ENCODE measurements around the gene C3orf18.
A peak's percentile ranks its signal among the peaks of the same experiment; 100 is the strongest.

Gene C3orf18

GRCh38 chr3:50567386-50568167 lies at the start of gene C3orf18:
Gene C3orf18 (minus strand): TSS chr3:50567747. CDS start chr3:50565699, 2,048 bp downstream.
- TF ChIP-seq TARDBP (IDR thresholded peaks at IDR 0.05) (no peak), FOXA1 (IDR thresholded peaks at IDR 0.05) (no peak), FOXM1 (IDR thresholded peaks at IDR 0.05; ENCODE audit: borderline replicate concordance) (no peak), CTBP1 (IDR thresholded peaks at IDR 0.05; ENCODE audit: borderline replicate concordance) (no peak)
- TF ChIP-seq, protein P1, sequence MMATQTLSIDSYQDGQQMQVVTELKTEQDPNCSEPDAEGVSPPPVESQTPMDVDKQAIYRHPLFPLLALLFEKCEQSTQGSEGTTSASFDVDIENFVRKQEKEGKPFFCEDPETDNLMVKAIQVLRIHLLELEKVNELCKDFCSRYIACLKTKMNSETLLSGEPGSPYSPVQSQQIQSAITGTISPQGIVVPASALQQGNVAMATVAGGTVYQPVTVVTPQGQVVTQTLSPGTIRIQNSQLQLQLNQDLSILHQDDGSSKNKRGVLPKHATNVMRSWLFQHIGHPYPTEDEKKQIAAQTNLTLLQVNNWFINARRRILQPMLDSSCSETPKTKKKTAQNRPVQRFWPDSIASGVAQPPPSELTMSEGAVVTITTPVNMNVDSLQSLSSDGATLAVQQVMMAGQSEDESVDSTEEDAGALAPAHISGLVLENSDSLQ (IDR thresholded peaks at IDR 0.05) = peak; percentile 97
- ChIA-PET CTCF (interaction anchor here (1.2 kb wide), 1 partner anchor 39 kb away, joined by 3 read pairs; no protein-coding TSS in a partner anchor), POLR2A (no interaction called here)
- peak; percentile 64 for DNase-seq (ENCODE audit: extremely low spot score)

DNA sequence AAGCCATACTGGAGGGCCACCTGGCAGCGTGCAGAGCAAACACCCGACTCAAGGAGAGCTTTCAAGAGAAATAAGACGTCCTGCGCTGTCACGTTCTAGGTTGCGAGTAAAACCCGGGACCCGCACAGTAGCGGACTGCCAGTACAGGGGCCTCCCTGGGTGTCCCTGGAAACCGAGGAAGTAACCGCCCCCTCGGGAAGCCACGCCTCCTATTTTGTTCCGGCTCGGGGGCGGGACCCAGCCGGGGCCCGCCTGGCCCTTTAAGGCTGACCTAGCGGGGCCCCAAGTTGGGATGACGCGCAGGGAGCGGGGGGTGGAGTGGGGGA lies 49.2 kb upstream of the C3orf18 start:
- peak; percentile 92 for DNase-seq (ENCODE audit: extremely low spot score)
- POLR2A ChIA-PET = interaction anchor here (0.6 to 3.6 kb wide), 12 partner anchors 11 to 777 kb away, joined by 3 to 12 read pairs (median 4); partner anchors contain the start of genes HEMK1 and MANF
- TF ChIP-seq LEF1 (IDR thresholded peaks at IDR 0.05; ENCODE audit: borderline replicate concordance) = no peak
- no peak for TF ChIP-seq SUZ12 (IDR thresholded peaks at IDR 0.05)
- no peak for TF ChIP-seq HDGF (IDR thresholded peaks at IDR 0.05; ENCODE audit: borderline replicate concordance)
- TF ChIP-seq ARNT (IDR thresholded peaks at IDR 0.05) = no peak
- no peak for TF ChIP-seq FOXM1 (IDR thresholded peaks at IDR 0.05; ENCODE audit: borderline replicate concordance)
- no peak for TF ChIP-seq ELF4 (IDR thresholded peaks at IDR 0.05)
- no peak for TF ChIP-seq BHLHE40 (IDR thresholded peaks at IDR 0.05; ENCODE audit: borderline replicate concordance)
- TF ChIP-seq CTBP1 (IDR thresholded peaks at IDR 0.05; ENCODE audit: borderline replicate concordance) = no peak
- no peak for TF ChIP-seq ZNF384 (IDR thresholded peaks at IDR 0.05)
- no peak for TF ChIP-seq NFRKB (IDR thresholded peaks at IDR 0.05)
- no peak for TF ChIP-seq L3MBTL2 (conservative IDR thresholded peaks at IDR 0.05)
- CTCF ChIA-PET = interaction anchor here (0.8 to 5.5 kb wide), 17 partner anchors 16 to 818 kb away, joined by 3 to 44 read pairs (median 7); partner anchors contain the start of genes DOCK3 and HEMK1

DNA sequence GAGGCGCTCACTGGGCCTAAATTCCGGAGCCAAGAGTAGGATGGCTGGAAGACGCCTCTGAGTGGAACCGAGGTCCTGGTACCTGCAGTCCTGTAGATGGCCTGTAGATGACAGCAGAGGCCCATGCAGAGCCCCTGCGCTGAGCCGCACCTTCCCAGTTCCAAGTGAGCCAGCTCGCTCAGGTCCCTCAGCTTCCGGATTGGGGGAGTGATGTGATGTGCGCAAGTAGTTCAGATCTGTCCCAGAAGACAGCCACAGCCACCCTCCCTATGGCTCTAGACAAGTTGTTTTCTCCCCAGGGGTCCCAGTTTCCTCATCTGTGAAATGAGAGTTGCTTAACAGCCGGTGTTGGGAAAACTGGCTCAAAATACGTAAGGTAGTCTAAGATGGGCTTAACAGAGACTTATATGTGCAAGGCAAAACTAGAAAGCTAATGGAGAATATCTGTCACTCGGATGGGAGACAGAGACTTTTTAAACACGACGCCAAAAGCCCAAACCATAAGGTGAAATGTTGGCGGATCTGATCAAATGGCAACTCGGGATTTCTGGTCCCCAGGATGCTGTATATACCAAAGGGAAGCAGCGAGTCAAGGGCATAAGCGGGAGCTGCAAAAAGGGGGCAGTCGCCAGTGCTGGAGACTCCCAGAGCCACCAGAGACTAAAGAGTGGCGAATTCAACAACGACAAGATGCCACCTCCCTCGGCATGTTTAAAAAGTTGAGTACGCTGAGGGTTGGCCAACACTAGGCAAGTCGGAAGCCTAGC lies 48.6 kb upstream of the C3orf18 start:
- peak; percentile 85 for DNase-seq (ENCODE audit: extremely low spot score)
- ChIA-PET CTCF (interaction anchor here (0.7 to 5.5 kb wide), 19 partner anchors 17 to 1054 kb away, joined by 3 to 44 read pairs (median 6); partner anchors contain the start of genes DOCK3 and HEMK1), POLR2A (interaction anchor here (0.6 to 3.6 kb wide), 12 partner anchors 11 to 777 kb away, joined by 3 to 12 read pairs (median 4); partner anchors contain the start of genes HEMK1 and MANF)
- TF ChIP-seq CTBP1 (IDR thresholded peaks at IDR 0.05; ENCODE audit: borderline replicate concordance) = no peak
- TF ChIP-seq SUZ12 (IDR thresholded peaks at IDR 0.05) = no peak
- TF ChIP-seq LEF1 (IDR thresholded peaks at IDR 0.05; ENCODE audit: borderline replicate concordance) = no peak
- 0 out of 2 replicates have a peak, but pooled peaks have one; percentile 25 for TF ChIP-seq L3MBTL2 (conservative IDR thresholded peaks at IDR 0.05)
- TF ChIP-seq ARNT (IDR thresholded peaks at IDR 0.05) = 0 out of 2 replicates have a peak, but pooled peaks have one; percentile 49
- TF ChIP-seq, protein P1 (IDR thresholded peaks at IDR 0.05) = no peak

- CTCF ChIA-PET = interaction anchor here (1.2 to 5.5 kb wide), 8 partner anchors 18 to 1055 kb away, joined by 3 to 44 read pairs (median 7); partner anchors contain the start of gene HEMK1
- TF ChIP-seq SP1 (IDR thresholded peaks at IDR 0.05) = no peak
- no peak for TF ChIP-seq ELF4 (IDR thresholded peaks at IDR 0.05)
- TF ChIP-seq L3MBTL2 (conservative IDR thresholded peaks at IDR 0.05) = no peak
- no peak for TF ChIP-seq ARNT (IDR thresholded peaks at IDR 0.05)
- no peak for TF ChIP-seq FOXM1 (IDR thresholded peaks at IDR 0.05; ENCODE audit: borderline replicate concordance)
- TF ChIP-seq FOXA1 (IDR thresholded peaks at IDR 0.05) = no peak
- TF ChIP-seq LEF1 (IDR thresholded peaks at IDR 0.05; ENCODE audit: borderline replicate concordance) = no peak
- no peak for TF ChIP-seq CTBP1 (IDR thresholded peaks at IDR 0.05; ENCODE audit: borderline replicate concordance)
- TF ChIP-seq, protein P1 (IDR thresholded peaks at IDR 0.05) = no peak
- TF ChIP-seq TARDBP (IDR thresholded peaks at IDR 0.05) = no peak
- no peak for TF ChIP-seq SUZ12 (IDR thresholded peaks at IDR 0.05)
- TF ChIP-seq NFRKB (IDR thresholded peaks at IDR 0.05) = no peak
- no peak for TF ChIP-seq BHLHE40 (IDR thresholded peaks at IDR 0.05; ENCODE audit: borderline replicate concordance)
- no peak for TF ChIP-seq HDGF (IDR thresholded peaks at IDR 0.05; ENCODE audit: borderline replicate concordance)
- TF ChIP-seq FOXK2 (IDR thresholded peaks at IDR 0.05) = no peak
- DNase-seq (ENCODE audit: extremely low spot score) = no peak
- POLR2A ChIA-PET = no interaction called here
Measured at GRCh38 chr3:50615190-50615589, 47.6 kb upstream of the C3orf18 start.

DNA sequence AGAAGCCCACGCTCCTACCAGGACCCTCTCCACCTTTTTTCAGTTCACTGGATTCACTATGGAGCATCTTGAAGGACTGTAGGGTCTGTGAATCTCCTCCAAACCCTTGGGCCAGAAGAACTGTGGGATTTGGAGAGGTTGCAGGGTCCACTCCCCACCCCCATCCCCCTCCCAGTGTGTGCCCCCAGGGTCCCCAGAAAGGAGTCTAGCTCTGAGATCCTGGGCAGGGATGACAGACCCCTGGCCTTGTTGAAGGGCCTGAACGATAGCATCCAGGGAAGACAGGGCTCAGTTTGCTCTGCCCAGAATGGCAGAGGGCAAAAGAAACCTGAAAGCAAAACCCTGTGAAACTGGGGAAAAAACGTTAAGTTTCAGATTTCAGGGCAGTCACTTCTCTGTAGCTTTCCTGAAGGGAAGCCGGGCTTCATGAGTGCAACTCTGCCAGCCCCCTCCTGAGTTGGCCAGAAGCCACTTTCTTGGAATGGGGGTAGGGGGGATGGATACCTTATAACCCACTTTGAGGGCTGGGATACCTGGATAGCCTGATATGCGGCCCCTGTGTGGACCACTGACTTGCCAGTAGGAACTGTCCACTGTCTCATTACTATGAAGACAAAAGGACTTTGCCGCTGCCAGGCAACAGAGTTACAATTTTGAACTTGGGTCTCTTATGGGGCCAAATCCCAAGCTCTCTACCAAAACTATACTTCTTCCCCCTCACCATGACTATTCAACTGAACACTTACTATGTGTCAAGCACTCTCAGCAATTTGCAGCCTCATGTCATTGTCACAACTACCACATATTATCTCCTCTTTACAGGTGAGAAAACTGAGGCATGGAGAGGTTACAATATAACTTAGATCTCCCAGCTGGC lies 45.7 kb upstream of the C3orf18 start:
- POLR2A ChIA-PET = interaction anchor here (0.8 to 3.3 kb wide), 3 partner anchors 41 to 276 kb away, joined by 3 to 26 read pairs (median 9); partner anchors contain the start of gene HEMK1

More for the DNA sequence above, 45.7 kb upstream of the C3orf18 start:
- no peak for DNase-seq (ENCODE audit: extremely low spot score)
- CTCF ChIA-PET = interaction anchor here (0.7 to 5.5 kb wide), 7 partner anchors 8 to 173 kb away, joined by 3 to 44 read pairs (median 3); partner anchors contain the start of gene HEMK1
- TF ChIP-seq FOXA1 (IDR thresholded peaks at IDR 0.05) (no peak), SUZ12 (IDR thresholded peaks at IDR 0.05) (no peak), CTBP1 (IDR thresholded peaks at IDR 0.05; ENCODE audit: borderline replicate concordance) (no peak), SP1 (IDR thresholded peaks at IDR 0.05) (no peak), TARDBP (IDR thresholded peaks at IDR 0.05) (no peak), FOXM1 (IDR thresholded peaks at IDR 0.05; ENCODE audit: borderline replicate concordance) (no peak), NFRKB (IDR thresholded peaks at IDR 0.05) (no peak), LEF1 (IDR thresholded peaks at IDR 0.05; ENCODE audit: borderline replicate concordance) (no peak), BHLHE40 (IDR thresholded peaks at IDR 0.05; ENCODE audit: borderline replicate concordance) (no peak), ELF4 (IDR thresholded peaks at IDR 0.05) (no peak), ZNF384 (IDR thresholded peaks at IDR 0.05) (no peak), HDGF (IDR thresholded peaks at IDR 0.05; ENCODE audit: borderline replicate concordance) (no peak), FOXK2 (IDR thresholded peaks at IDR 0.05) (no peak), ARNT (IDR thresholded peaks at IDR 0.05) (no peak), L3MBTL2 (conservative IDR thresholded peaks at IDR 0.05) (no peak)
- TF ChIP-seq, protein P1 (IDR thresholded peaks at IDR 0.05) = no peak
